K562 (cell line): ENCODE results near the gene ZC3H18. TPM values are rescaled to one million over a fixed set of nuclear protein-coding genes. Genes with fewer than 3 reads are reported as not detected.
A peak's percentile ranks its signal among the peaks of the same experiment; 100 is the strongest.

Source experiments
- ARNT ChIP-seq, 2 experiments: fragments of 450-650 bp; IDR thresholded peaks; 2 replicates each; pipeline ENCODE4 v1.6.1; 2016; ENCODE audit warnings: mild to moderate bottlenecking in 1 of 2
- BCLAF1 ChIP-seq, 2 experiments: fragments of 450-650 bp in 1 of 2; IDR thresholded peaks; 2 replicates each; pipeline ENCODE4 v1.6.1; 2011 to 2017; ENCODE audit warnings: low read depth in 2 of 2, antibody characterized with exemption in 1 of 2, borderline replicate concordance in 1 of 2, low read length in 1 of 2, mild to moderate bottlenecking in 1 of 2, mixed read lengths in 1 of 2; ENCODE audit not compliant: control insufficient read depth in 1 of 2
- CXXC5 ChIP-seq: fragments of 250-450 bp; sonication (Bioruptor Pico); IDR thresholded peaks from 2 replicates; pipeline ENCODE4 v1.8.0; 2022; ENCODE audit warnings: inconsistent platforms, mild to moderate bottlenecking, moderate library complexity
- MTA3 ChIP-seq: fragments of 450-650 bp; formaldehyde crosslinking; IDR thresholded peaks from 2 replicates; pipeline ENCODE4 v1.6.1; 2017; ENCODE audit warnings: mild to moderate bottlenecking, borderline replicate concordance
- MYC ChIP-seq, 2 experiments: fragments of 250-450 bp in 1 of 2; sonication (Bioruptor Pico) in 1 of 2; IDR thresholded peaks; 2 replicates each; pipeline versions ENCODE4 v1.5.1 to v1.6.1; 2012 to 2021; ENCODE audit warnings: low read depth in 2 of 2, borderline replicate concordance in 1 of 2, improper control_type of control experiment in 1 of 2, low read length in 1 of 2, mild to moderate bottlenecking in 1 of 2, moderate library complexity in 1 of 2
- NEUROD1 ChIP-seq: fragments of 150-350 bp; IDR thresholded peaks from 2 replicates; pipeline ENCODE4 v1.6.1; 2014; ENCODE audit warnings: borderline replicate concordance, low read length, low read depth; ENCODE audit not compliant: partially characterized antibody
- RBFOX2 ChIP-seq: fragments of 200-400 bp; formaldehyde crosslinking; IDR thresholded peaks from 2 replicates; pipeline ENCODE4 v1.6.1; 2017; ENCODE audit warnings: low read depth, mild to moderate bottlenecking, low read length, moderate library complexity
- TCF3 ChIP-seq: sonication (generic); formaldehyde crosslinking; IDR thresholded peaks from 2 replicates; pipeline ENCODE4 v1.4.0; 2020; ENCODE audit warnings: mild to moderate bottlenecking, missing genetic modification reagents
- ZBTB7A ChIP-seq: IDR thresholded peaks from 2 replicates; pipeline ENCODE4 v1.6.1; 2011; ENCODE audit warnings: low read depth, mild to moderate bottlenecking, low read length, moderate library complexity, borderline replicate concordance; ENCODE audit not compliant: control insufficient read depth
- ZNF311 ChIP-seq: fragments of 250-450 bp; sonication (Bioruptor Pico); IDR thresholded peaks from 2 replicates; pipeline ENCODE4 v1.4.0; 2020; ENCODE audit warnings: mild to moderate bottlenecking, moderate library complexity
- polyA plus RNA-seq, 8 experiments: library from polyadenylated mRNA; depleted of rRNA in 4 of 8; stranded (reverse) in 5 of 8; unstranded in 3 of 8; fragments of >200 nt; fragmentation: Nextera tagmentation in 2 of 8; fragmentation: Illumina TruSeq in 1 of 8; extraction: Ambion mirVana in 2 of 8; extraction: Trizol in 1 of 8; gene quantifications; 2 replicates each; pipeline versions ENCODE4 v1.2.1 to v1.2.3, GENCODE V29; 2011 to 2014; ENCODE audit warnings: inconsistent platforms in 1 of 8, missing spikeins in 1 of 8
- total RNA-seq, 7 experiments: library from RNA; depleted of rRNA in 6 of 7; stranded (reverse); fragments of >200 nt in 6 of 7; fragmentation: Illumina TruSeq in 2 of 7; extraction: Trizol in 2 of 7; gene quantifications; 2 replicates each; pipeline versions ENCODE4 v1.2.1 to v1.2.3, GENCODE V29; 2011 to 2021; ENCODE audit warnings: low replicate concordance in 1 of 7
- TF ChIP-seq, protein P1 (sequence below): sonication (generic); formaldehyde crosslinking; IDR thresholded peaks from 2 replicates; pipeline ENCODE4 v1.9.0; 2022; ENCODE audit warnings: mild to moderate bottlenecking, missing genetic modification reagents
- TF ChIP-seq, protein P2 (sequence below): fragments of 450-650 bp; IDR thresholded peaks from 2 replicates; pipeline ENCODE4 v1.6.1; 2016; ENCODE audit warnings: mild to moderate bottlenecking, moderate library complexity

Gene ZC3H18
- total and polyA plus RNA-seq, 9 of the 15 experiments (the other 6 are each of a cell fraction or from before 2014, with no cell fraction given) = 1.7 to 88.7 (median 26.9) TPM

DNA sequence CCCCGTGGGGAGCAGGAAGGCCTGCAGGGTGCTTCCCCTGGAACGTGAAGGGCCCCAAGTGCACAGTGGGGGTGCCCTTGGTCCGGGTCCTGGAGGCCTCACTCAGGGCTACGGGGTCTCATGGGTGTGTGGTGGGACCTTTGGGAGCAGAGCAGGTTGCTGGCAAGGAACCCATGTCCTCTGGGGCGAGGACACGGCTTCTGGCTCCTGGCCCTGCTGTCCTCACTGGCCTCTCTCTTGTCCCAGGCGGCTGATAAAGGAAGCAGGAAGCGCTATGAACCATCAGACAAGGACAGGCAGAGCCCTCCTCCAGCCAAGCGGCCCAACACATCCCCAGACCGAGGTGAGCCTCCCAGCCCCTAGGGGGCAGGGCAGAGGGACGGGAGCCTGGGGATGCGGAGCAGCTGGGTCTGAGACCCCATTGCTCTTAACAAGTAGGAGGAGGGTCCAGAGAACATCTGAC, 58.3 kb downstream of the ZC3H18 start (continued):
- TF ChIP-seq MTA3 = peak; percentile 80; the same call in 1 of the 2 replicates
- TF ChIP-seq BCLAF1 (IDR thresholded peaks at IDR 0.05; ENCODE audit: borderline replicate concordance in 1 of 2, control insufficient read depth in 1 of 2, low read depth in 2 of 2, low read length in 1 of 2) = peak in 1 of 2 experiments; percentile 60; a peak in 1 of 4 replicates
- 0 out of 4 replicates have a peak, but pooled peaks of 1 of the 2 experiments have one; percentile 25 for TF ChIP-seq ARNT (IDR thresholded peaks at IDR 0.05)
- TF ChIP-seq RBFOX2 = peak; percentile 56
- TF ChIP-seq ZNF311 = no peak
- TF ChIP-seq, protein P1, sequence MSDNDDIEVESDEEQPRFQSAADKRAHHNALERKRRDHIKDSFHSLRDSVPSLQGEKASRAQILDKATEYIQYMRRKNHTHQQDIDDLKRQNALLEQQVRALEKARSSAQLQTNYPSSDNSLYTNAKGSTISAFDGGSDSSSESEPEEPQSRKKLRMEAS (CRISPR knock-in tag) = peak; percentile 19; the same call in 1 of the 2 replicates
- TF ChIP-seq, protein P2, sequence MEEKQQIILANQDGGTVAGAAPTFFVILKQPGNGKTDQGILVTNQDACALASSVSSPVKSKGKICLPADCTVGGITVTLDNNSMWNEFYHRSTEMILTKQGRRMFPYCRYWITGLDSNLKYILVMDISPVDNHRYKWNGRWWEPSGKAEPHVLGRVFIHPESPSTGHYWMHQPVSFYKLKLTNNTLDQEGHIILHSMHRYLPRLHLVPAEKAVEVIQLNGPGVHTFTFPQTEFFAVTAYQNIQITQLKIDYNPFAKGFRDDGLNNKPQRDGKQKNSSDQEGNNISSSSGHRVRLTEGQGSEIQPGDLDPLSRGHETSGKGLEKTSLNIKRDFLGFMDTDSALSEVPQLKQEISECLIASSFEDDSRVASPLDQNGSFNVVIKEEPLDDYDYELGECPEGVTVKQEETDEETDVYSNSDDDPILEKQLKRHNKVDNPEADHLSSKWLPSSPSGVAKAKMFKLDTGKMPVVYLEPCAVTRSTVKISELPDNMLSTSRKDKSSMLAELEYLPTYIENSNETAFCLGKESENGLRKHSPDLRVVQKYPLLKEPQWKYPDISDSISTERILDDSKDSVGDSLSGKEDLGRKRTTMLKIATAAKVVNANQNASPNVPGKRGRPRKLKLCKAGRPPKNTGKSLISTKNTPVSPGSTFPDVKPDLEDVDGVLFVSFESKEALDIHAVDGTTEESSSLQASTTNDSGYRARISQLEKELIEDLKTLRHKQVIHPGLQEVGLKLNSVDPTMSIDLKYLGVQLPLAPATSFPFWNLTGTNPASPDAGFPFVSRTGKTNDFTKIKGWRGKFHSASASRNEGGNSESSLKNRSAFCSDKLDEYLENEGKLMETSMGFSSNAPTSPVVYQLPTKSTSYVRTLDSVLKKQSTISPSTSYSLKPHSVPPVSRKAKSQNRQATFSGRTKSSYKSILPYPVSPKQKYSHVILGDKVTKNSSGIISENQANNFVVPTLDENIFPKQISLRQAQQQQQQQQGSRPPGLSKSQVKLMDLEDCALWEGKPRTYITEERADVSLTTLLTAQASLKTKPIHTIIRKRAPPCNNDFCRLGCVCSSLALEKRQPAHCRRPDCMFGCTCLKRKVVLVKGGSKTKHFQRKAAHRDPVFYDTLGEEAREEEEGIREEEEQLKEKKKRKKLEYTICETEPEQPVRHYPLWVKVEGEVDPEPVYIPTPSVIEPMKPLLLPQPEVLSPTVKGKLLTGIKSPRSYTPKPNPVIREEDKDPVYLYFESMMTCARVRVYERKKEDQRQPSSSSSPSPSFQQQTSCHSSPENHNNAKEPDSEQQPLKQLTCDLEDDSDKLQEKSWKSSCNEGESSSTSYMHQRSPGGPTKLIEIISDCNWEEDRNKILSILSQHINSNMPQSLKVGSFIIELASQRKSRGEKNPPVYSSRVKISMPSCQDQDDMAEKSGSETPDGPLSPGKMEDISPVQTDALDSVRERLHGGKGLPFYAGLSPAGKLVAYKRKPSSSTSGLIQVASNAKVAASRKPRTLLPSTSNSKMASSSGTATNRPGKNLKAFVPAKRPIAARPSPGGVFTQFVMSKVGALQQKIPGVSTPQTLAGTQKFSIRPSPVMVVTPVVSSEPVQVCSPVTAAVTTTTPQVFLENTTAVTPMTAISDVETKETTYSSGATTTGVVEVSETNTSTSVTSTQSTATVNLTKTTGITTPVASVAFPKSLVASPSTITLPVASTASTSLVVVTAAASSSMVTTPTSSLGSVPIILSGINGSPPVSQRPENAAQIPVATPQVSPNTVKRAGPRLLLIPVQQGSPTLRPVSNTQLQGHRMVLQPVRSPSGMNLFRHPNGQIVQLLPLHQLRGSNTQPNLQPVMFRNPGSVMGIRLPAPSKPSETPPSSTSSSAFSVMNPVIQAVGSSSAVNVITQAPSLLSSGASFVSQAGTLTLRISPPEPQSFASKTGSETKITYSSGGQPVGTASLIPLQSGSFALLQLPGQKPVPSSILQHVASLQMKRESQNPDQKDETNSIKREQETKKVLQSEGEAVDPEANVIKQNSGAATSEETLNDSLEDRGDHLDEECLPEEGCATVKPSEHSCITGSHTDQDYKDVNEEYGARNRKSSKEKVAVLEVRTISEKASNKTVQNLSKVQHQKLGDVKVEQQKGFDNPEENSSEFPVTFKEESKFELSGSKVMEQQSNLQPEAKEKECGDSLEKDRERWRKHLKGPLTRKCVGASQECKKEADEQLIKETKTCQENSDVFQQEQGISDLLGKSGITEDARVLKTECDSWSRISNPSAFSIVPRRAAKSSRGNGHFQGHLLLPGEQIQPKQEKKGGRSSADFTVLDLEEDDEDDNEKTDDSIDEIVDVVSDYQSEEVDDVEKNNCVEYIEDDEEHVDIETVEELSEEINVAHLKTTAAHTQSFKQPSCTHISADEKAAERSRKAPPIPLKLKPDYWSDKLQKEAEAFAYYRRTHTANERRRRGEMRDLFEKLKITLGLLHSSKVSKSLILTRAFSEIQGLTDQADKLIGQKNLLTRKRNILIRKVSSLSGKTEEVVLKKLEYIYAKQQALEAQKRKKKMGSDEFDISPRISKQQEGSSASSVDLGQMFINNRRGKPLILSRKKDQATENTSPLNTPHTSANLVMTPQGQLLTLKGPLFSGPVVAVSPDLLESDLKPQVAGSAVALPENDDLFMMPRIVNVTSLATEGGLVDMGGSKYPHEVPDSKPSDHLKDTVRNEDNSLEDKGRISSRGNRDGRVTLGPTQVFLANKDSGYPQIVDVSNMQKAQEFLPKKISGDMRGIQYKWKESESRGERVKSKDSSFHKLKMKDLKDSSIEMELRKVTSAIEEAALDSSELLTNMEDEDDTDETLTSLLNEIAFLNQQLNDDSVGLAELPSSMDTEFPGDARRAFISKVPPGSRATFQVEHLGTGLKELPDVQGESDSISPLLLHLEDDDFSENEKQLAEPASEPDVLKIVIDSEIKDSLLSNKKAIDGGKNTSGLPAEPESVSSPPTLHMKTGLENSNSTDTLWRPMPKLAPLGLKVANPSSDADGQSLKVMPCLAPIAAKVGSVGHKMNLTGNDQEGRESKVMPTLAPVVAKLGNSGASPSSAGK = no peak
- peak; percentile 49; the same call in 1 of the 2 replicates for TF ChIP-seq CXXC5 (CRISPR knock-in tag)
- TF ChIP-seq MYC (IDR thresholded peaks at IDR 0.05; ENCODE audit: low read depth, low read length) = peak; percentile 59
- no peak for TF ChIP-seq MYC (CRISPR knock-in tag; IDR thresholded peaks at IDR 0.05; ENCODE audit: borderline replicate concordance, low read depth)
- TF ChIP-seq ZBTB7A = peak; percentile 67; the same call in 1 of the 2 replicates
- TF ChIP-seq TCF3 (CRISPR knock-in tag) = peak; percentile 33; the same call in 1 of the 2 replicates
- TF ChIP-seq NEUROD1 = no peak
